ENCODE data around the gene NUCB1. TPM values are rescaled to one million over a fixed set of nuclear protein-coding genes. Genes with fewer than 3 reads are reported as not detected.

Gene NUCB1
- total RNA-seq, 2 experiments from 2014 or later, result 102 to 114 TPM

GRCh38 chr19:48962849-48963165 lies 62.7 kb downstream of the NUCB1 start:
- POLR2A ChIA-PET, result interaction anchor here (0.7 to 1.5 kb wide), 4 partner anchors 8 to 90 kb away, joined by 3 to 5 read pairs (median 4); partner anchors contain the start of gene PPP1R15A
- peaks cover 45% of the 10 kb centered on the region for H3K36me3 Mint-ChIP-seq (ENCODE audit: low read depth)
- intact Hi-C loops (cut with micrococcal nuclease), result loop anchor here (10.0 kb wide), 1 partner anchor 88 kb away; the partner anchor contains the start of gene PPP1R15A
- no peaks in the 10 kb centered on the region for H3K27me3 Mint-ChIP-seq
- no peak for DNase-seq
- H3K27ac Mint-ChIP-seq, result peak overlapping the region; percentile 100
- CTCF ChIA-PET, result interaction anchor here (0.8 to 1.1 kb wide), 3 partner anchors 8 to 175 kb away, joined by 3 to 6 read pairs (median 4); no protein-coding TSS in a partner anchor
- H3K4me3 Mint-ChIP-seq, result peak overlapping the region; percentile 98
- no peaks in the 10 kb centered on the region for H3K9me3 Mint-ChIP-seq
- H3K4me1 Mint-ChIP-seq (ENCODE audit: low read depth), result peaks cover 60% of the 10 kb centered on the region
- no peak for TF ChIP-seq CTCF (IDR thresholded peaks at IDR 0.05)
- ATAC-seq, result no peak

GRCh38 chr19:48963371-48964204 lies 63.5 kb downstream of the NUCB1 start:
- POLR2A ChIA-PET, result interaction anchor here (0.8 to 6.2 kb wide), 7 partner anchors 9 to 153 kb away, joined by 3 to 53 read pairs (median 4); partner anchors contain the start of genes BAX, NUCB1, PPP1R15A and RUVBL2
- Mint-ChIP-seq H3K36me3 (ENCODE audit: low read depth) (peaks cover 42% of the 10 kb centered on the region), H3K27me3 (no peaks in the 10 kb centered on the region), H3K4me3 (peak overlapping the region; percentile 98), H3K9me3 (no peaks in the 10 kb centered on the region), H3K4me1 (ENCODE audit: low read depth) (peaks cover 60% of the 10 kb centered on the region), H3K27ac (peak overlapping the region; percentile 100)
- CTCF ChIA-PET, result interaction anchor here (0.6 to 1.5 kb wide), 3 partner anchors 8 to 127 kb away, joined by 3 to 5 read pairs (median 3); partner anchors contain the start of gene HSD17B14
- intact Hi-C loops (cut with micrococcal nuclease), result loop anchor here (10.0 kb wide), 1 partner anchor 89 kb away; the partner anchor contains the start of gene PPP1R15A
- no peak for TF ChIP-seq CTCF (IDR thresholded peaks at IDR 0.05)
- peak; percentile 38 for ATAC-seq
- peak; percentile 91 for DNase-seq

GRCh38 chr19:48964205-48965039 lies 64.3 kb downstream of the NUCB1 start:
- Mint-ChIP-seq H3K27me3 (no peaks in the 10 kb centered on the region), H3K36me3 (ENCODE audit: low read depth) (peaks cover 41% of the 10 kb centered on the region), H3K4me1 (ENCODE audit: low read depth) (peaks cover 56% of the 10 kb centered on the region), H3K9me3 (no peaks in the 10 kb centered on the region), H3K4me3 (peak overlapping the region; percentile 98), H3K27ac (peak overlapping the region; percentile 100)
- DNase-seq (no peak), ATAC-seq (no peak)
- TF ChIP-seq CTCF (IDR thresholded peaks at IDR 0.05), result no peak
- CTCF ChIA-PET, result interaction anchor here (1.3 to 1.5 kb wide), 2 partner anchors 9 to 122 kb away, joined by 3 to 5 read pairs; no protein-coding TSS in a partner anchor
- POLR2A ChIA-PET, result interaction anchor here (0.6 to 6.2 kb wide), 9 partner anchors 10 to 154 kb away, joined by 3 to 53 read pairs (median 6); partner anchors contain the start of genes BAX, NUCB1, PPP1R15A and RUVBL2
- intact Hi-C loops (cut with micrococcal nuclease), result loop anchor here (5.0 to 10.0 kb wide), 2 partner anchors 90 to 167 kb away; partner anchors contain the start of gene PPP1R15A

- ChIA-PET POLR2A (interaction anchor here (0.9 to 6.2 kb wide), 9 partner anchors 11 to 91 kb away, joined by 3 to 53 read pairs (median 8); partner anchors contain the start of genes BAX, GYS1, NUCB1 and PPP1R15A), CTCF (no interaction called here)
- Mint-ChIP-seq H3K36me3 (ENCODE audit: low read depth) (peaks cover 45% of the 10 kb centered on the region), H3K4me3 (peak within 1 kb of the TSS; percentile 98), H3K4me1 (ENCODE audit: low read depth) (peaks cover 51% of the 10 kb centered on the region), H3K9me3 (no peaks in the 10 kb centered on the region), H3K27ac (peak within 1 kb of the TSS; percentile 100), H3K27me3 (no peaks in the 10 kb centered on the region)
- intact Hi-C loops (cut with micrococcal nuclease), result loop anchor here (5.0 to 10.0 kb wide), 2 partner anchors 90 to 168 kb away; partner anchors contain the start of gene PPP1R15A
- DNase-seq (peak; percentile 96), ATAC-seq (peak; percentile 68)
- no peak for TF ChIP-seq CTCF (IDR thresholded peaks at IDR 0.05)
These were observed 65.1 kb downstream of the NUCB1 start, which contains the start of gene FTL for GRCh38 chr19:48965040-48965805. TSS of gene FTL (plus strand) at chr19:48965309. CDS start at chr19:48965508, 199 bp downstream.
